ENCODE measurements around the gene DIAPH1.

DNA sequence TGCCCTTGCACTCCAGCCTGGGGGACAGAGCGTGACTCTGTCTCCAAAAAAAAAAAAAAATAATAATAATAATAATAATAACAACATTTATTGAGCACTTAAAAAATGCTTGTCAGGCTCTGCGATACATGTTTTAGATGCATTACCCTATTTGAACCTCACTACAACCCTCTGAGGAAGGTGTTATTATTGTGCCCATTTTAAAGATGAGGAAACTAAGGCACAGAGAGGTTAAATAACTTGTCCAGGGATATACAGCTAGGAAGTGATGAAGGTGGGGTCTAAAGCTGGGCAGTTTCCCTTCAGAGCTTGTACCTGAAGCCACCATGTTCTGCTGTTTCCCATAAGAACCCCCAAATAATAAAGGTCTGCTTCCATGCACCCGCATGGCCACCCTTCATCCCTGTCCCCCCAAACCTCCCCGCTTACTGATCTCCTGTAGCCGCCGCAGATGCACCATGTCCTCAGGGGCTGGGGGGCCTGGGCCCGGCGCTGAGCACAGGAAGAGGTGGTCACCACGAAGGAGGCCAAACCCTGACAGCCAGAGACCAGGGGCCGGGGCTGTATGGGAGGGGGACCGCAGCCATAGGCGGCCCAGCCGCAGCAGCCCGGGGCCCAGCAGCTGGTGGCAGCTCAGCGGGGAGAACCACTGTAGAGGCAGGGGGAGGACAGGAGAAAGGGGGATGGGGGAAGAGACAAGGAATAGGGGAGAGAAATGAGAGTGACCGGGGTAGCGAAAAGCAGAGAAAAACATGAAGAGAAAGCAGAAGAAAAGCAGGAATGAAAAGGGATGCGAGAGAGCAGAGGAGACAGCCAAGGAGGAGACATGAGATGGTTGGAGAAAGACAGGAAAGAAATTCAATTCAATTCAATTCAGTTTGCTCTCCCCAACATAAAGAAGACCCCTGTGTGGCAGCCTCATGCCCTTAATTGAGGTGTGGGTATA lies 47.5 kb upstream of the DIAPH1 start:
- TF ChIP-seq, protein P1, sequence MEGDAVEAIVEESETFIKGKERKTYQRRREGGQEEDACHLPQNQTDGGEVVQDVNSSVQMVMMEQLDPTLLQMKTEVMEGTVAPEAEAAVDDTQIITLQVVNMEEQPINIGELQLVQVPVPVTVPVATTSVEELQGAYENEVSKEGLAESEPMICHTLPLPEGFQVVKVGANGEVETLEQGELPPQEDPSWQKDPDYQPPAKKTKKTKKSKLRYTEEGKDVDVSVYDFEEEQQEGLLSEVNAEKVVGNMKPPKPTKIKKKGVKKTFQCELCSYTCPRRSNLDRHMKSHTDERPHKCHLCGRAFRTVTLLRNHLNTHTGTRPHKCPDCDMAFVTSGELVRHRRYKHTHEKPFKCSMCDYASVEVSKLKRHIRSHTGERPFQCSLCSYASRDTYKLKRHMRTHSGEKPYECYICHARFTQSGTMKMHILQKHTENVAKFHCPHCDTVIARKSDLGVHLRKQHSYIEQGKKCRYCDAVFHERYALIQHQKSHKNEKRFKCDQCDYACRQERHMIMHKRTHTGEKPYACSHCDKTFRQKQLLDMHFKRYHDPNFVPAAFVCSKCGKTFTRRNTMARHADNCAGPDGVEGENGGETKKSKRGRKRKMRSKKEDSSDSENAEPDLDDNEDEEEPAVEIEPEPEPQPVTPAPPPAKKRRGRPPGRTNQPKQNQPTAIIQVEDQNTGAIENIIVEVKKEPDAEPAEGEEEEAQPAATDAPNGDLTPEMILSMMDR (IDR thresholded peaks at IDR 0.05) = no peak
- TF ChIP-seq ZFX (IDR thresholded peaks at IDR 0.05; ENCODE audit: borderline replicate concordance) = no peak

Data from 22Rv1 (cell line).